HepG2 (cell line): Measurements from ENCODE around the gene MLLT10. TPM values are rescaled to one million over a fixed set of nuclear protein-coding genes. Genes with fewer than 3 reads are reported as not detected.

ENCODE experiments used
- FOXO1 ChIP-seq: sonication (generic); formaldehyde crosslinking; IDR thresholded peaks from 2 replicates; pipeline ENCODE4 v1.4.0; 2020; ENCODE audit warnings: missing genetic modification reagents
- GATAD1 ChIP-seq: IDR thresholded peaks from 2 replicates; pipeline ENCODE4 v1.6.1; 2016; ENCODE audit warnings: missing genetic modification reagents, missing compliant biosample characterization
- RNF2 ChIP-seq: fragments of 450-650 bp; conservative IDR thresholded peaks from 2 replicates; pipeline ENCODE4 v1.6.1; 2016; ENCODE audit warnings: low read depth
- RXRA ChIP-seq: sonication (generic); formaldehyde crosslinking; IDR thresholded peaks from 2 replicates; pipeline ENCODE4 v1.5.1; 2020; ENCODE audit warnings: missing genetic modification reagents
- SMARCE1 ChIP-seq: fragments of 450-650 bp; IDR thresholded peaks from 2 replicates; pipeline ENCODE4 v1.6.1; 2017; ENCODE audit warnings: borderline replicate concordance
- SP5 ChIP-seq: IDR thresholded peaks from 2 replicates; pipeline ENCODE4 v1.6.1; 2016; ENCODE audit warnings: low read depth, borderline replicate concordance
- TAF15 ChIP-seq: fragments of 200-400 bp; formaldehyde crosslinking; IDR thresholded peaks from one replicate; pipeline ENCODE4 v1.6.1; 2018; ENCODE audit warnings: mild to moderate bottlenecking, low read depth, low read length; ENCODE audit not compliant: poor library complexity, severe bottlenecking
- ZMYM4 ChIP-seq: sonication (generic); formaldehyde crosslinking; IDR thresholded peaks from 2 replicates; pipeline ENCODE4 v1.8.1; 2023; ENCODE audit warnings: mild to moderate bottlenecking, missing genetic modification reagents
- ZNF256 ChIP-seq: sonication (generic); formaldehyde crosslinking; conservative IDR thresholded peaks from 2 replicates; pipeline ENCODE4 v1.4.0; 2020; ENCODE audit warnings: missing genetic modification reagents
- ZNF264 ChIP-seq: sonication (generic); formaldehyde crosslinking; IDR thresholded peaks from 2 replicates; pipeline ENCODE4 v1.4.0; 2020; ENCODE audit warnings: missing genetic modification reagents
- ZNF644 ChIP-seq: IDR thresholded peaks from 2 replicates; pipeline ENCODE4 v1.6.1; 2016; ENCODE audit warnings: low read depth
- polyA plus RNA-seq, 8 experiments: library from polyadenylated mRNA; depleted of rRNA in 3 of 8; stranded (reverse) in 7 of 8; unstranded in 1 of 8; fragments of >200 nt; fragmentation: Illumina TruSeq in 4 of 8; extraction: Trizol in 4 of 8; gene quantifications; 2 replicates each; pipeline versions ENCODE4 v1.2.1 to v1.2.3, GENCODE V29; 2011 to 2016; ENCODE audit warnings: low read depth in 4 of 8, missing spikeins in 1 of 8, mixed read lengths in 1 of 8; ENCODE audit not compliant: insufficient read depth in 1 of 8
- total RNA-seq, 5 experiments: library from RNA; depleted of rRNA; stranded (reverse); fragments of >200 nt; fragmentation: Illumina TruSeq; extraction: Trizol; gene quantifications; 2 replicates each; pipeline ENCODE4 v1.2.3, GENCODE V29; 2016; ENCODE audit warnings: low read depth in 1 of 5
- TF ChIP-seq, protein P1 (sequence below): sonication (generic); formaldehyde crosslinking; IDR thresholded peaks from 2 replicates; pipeline ENCODE4; 2020; ENCODE audit warnings: missing genetic modification reagents, mild to moderate bottlenecking, borderline replicate concordance
- TF ChIP-seq, protein P2 (sequence below): sonication (generic); formaldehyde crosslinking; IDR thresholded peaks from 2 replicates; pipeline ENCODE4 v1.5.0; 2020; ENCODE audit warnings: mild to moderate bottlenecking, missing genetic modification reagents
- TF ChIP-seq, protein P3 (sequence below): sonication (generic); formaldehyde crosslinking; IDR thresholded peaks from 2 replicates; pipeline ENCODE4 v1.4.0; 2020; ENCODE audit warnings: missing genetic modification reagents, borderline replicate concordance
- TF ChIP-seq, protein P4 (sequence below): sonication (generic); formaldehyde crosslinking; IDR thresholded peaks from 2 replicates; pipeline ENCODE4 v1.8.1; 2022; ENCODE audit warnings: mild to moderate bottlenecking, missing genetic modification reagents
- TF ChIP-seq, protein P5 (sequence below): sonication (generic); formaldehyde crosslinking; conservative IDR thresholded peaks from 2 replicates; pipeline ENCODE4 v1.8.0; 2022; ENCODE audit warnings: low read depth, missing genetic modification reagents

The MLLT10 gene
- total and polyA plus RNA-seq, 2 of the 13 experiments (the other 11 are each of a cell fraction or from before 2014, with no cell fraction given): 51.3 to 84.1 TPM

DNA sequence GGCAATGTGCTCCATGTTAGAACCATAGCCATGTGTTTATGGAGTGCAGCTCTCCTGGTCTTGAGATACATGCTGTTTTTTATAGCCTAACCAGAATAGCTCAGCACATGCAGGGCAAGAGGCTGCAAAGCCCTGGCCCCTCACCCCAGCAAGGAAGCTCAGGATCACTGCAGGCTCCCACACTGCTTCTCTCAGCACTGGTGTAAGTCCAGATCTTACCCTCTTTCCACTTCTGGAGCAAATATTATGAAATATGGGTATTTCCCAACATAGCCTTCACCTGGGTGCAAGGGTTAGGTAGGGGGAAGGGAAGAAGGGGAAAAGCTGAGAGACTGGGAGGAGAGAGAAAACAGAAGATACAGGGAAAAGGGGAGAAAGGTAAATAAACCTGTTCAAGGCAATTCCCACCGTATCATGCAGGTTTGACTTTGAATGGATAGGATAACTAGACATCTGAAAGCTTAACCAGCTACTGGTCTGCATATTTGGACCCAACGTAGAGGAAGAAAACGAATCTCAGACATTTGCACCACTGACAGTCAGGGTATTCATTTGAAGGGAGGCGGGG lies 28.2 kb upstream of the MLLT10 start (continued):
- TF ChIP-seq RNF2: no peak
- peak; percentile 84 for TF ChIP-seq GATAD1 (CRISPR knock-in tag)
- TF ChIP-seq, protein P1, sequence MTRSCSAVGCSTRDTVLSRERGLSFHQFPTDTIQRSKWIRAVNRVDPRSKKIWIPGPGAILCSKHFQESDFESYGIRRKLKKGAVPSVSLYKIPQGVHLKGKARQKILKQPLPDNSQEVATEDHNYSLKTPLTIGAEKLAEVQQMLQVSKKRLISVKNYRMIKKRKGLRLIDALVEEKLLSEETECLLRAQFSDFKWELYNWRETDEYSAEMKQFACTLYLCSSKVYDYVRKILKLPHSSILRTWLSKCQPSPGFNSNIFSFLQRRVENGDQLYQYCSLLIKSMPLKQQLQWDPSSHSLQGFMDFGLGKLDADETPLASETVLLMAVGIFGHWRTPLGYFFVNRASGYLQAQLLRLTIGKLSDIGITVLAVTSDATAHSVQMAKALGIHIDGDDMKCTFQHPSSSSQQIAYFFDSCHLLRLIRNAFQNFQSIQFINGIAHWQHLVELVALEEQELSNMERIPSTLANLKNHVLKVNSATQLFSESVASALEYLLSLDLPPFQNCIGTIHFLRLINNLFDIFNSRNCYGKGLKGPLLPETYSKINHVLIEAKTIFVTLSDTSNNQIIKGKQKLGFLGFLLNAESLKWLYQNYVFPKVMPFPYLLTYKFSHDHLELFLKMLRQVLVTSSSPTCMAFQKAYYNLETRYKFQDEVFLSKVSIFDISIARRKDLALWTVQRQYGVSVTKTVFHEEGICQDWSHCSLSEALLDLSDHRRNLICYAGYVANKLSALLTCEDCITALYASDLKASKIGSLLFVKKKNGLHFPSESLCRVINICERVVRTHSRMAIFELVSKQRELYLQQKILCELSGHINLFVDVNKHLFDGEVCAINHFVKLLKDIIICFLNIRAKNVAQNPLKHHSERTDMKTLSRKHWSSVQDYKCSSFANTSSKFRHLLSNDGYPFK (CRISPR knock-in tag): no peak; the same call in 1 of the 2 replicates
- peak; percentile 99 for TF ChIP-seq SP5
- peak; percentile 91 for TF ChIP-seq ZNF264
- TF ChIP-seq, protein P2, sequence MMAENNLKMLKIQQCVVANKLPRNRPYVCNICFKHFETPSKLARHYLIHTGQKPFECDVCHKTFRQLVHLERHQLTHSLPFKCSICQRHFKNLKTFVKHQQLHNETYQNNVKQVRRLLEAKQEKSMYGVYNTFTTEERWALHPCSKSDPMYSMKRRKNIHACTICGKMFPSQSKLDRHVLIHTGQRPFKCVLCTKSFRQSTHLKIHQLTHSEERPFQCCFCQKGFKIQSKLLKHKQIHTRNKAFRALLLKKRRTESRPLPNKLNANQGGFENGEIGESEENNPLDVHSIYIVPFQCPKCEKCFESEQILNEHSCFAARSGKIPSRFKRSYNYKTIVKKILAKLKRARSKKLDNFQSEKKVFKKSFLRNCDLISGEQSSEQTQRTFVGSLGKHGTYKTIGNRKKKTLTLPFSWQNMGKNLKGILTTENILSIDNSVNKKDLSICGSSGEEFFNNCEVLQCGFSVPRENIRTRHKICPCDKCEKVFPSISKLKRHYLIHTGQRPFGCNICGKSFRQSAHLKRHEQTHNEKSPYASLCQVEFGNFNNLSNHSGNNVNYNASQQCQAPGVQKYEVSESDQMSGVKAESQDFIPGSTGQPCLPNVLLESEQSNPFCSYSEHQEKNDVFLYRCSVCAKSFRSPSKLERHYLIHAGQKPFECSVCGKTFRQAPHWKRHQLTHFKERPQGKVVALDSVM (CRISPR knock-in tag): peak; percentile 67; the same call in 1 of the 2 replicates
- TF ChIP-seq RXRA: peak; percentile 96
- TF ChIP-seq, protein P3, sequence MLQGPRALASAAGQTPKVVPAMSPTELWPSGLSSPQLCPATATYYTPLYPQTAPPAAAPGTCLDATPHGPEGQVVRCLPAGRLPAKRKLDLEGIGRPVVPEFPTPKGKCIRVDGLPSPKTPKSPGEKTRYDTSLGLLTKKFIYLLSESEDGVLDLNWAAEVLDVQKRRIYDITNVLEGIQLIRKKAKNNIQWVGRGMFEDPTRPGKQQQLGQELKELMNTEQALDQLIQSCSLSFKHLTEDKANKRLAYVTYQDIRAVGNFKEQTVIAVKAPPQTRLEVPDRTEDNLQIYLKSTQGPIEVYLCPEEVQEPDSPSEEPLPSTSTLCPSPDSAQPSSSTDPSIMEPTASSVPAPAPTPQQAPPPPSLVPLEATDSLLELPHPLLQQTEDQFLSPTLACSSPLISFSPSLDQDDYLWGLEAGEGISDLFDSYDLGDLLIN (CRISPR knock-in tag): no peak
- peak; percentile 89 for TF ChIP-seq FOXO1 (CRISPR knock-in tag)
- TF ChIP-seq ZNF256 (CRISPR knock-in tag): no peak
- peak; percentile 96 for TF ChIP-seq ZMYM4 (CRISPR knock-in tag)
- TF ChIP-seq, protein P4, sequence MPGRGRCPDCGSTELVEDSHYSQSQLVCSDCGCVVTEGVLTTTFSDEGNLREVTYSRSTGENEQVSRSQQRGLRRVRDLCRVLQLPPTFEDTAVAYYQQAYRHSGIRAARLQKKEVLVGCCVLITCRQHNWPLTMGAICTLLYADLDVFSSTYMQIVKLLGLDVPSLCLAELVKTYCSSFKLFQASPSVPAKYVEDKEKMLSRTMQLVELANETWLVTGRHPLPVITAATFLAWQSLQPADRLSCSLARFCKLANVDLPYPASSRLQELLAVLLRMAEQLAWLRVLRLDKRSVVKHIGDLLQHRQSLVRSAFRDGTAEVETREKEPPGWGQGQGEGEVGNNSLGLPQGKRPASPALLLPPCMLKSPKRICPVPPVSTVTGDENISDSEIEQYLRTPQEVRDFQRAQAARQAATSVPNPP (CRISPR knock-in tag): peak; percentile 98
- TF ChIP-seq TAF15: no peak
- TF ChIP-seq, protein P5, sequence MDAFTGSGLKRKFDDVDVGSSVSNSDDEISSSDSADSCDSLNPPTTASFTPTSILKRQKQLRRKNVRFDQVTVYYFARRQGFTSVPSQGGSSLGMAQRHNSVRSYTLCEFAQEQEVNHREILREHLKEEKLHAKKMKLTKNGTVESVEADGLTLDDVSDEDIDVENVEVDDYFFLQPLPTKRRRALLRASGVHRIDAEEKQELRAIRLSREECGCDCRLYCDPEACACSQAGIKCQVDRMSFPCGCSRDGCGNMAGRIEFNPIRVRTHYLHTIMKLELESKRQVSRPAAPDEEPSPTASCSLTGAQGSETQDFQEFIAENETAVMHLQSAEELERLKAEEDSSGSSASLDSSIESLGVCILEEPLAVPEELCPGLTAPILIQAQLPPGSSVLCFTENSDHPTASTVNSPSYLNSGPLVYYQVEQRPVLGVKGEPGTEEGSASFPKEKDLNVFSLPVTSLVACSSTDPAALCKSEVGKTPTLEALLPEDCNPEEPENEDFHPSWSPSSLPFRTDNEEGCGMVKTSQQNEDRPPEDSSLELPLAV (CRISPR knock-in tag): peak; percentile 88; the same call in 1 of the 2 replicates
- TF ChIP-seq SMARCE1: no peak
- peak; percentile 66; the same call in 1 of the 2 replicates for TF ChIP-seq ZNF644 (CRISPR knock-in tag)
